NCI-H2107 treated with DMSO at 0.1 percent for 48 hours (cell line): ENCODE results near the gene DNAJC11.
"Not testable (repeated sequence)": the region's sequence is repeated elsewhere in the genome, so short reads cannot be mapped to it uniquely, and the experiment has no call there.

Experiments
- DNase-seq: peaks from one replicate; lab custom pipeline; 2025; ENCODE audit not compliant: unreplicated experiment; lab: John Stamatoyannopoulos, UW

The DNAJC11 gene

GRCh38 chr1:6601049-6601922, 100.3 kb downstream of the DNAJC11 start:
- DNase-seq = no peak

DNA sequence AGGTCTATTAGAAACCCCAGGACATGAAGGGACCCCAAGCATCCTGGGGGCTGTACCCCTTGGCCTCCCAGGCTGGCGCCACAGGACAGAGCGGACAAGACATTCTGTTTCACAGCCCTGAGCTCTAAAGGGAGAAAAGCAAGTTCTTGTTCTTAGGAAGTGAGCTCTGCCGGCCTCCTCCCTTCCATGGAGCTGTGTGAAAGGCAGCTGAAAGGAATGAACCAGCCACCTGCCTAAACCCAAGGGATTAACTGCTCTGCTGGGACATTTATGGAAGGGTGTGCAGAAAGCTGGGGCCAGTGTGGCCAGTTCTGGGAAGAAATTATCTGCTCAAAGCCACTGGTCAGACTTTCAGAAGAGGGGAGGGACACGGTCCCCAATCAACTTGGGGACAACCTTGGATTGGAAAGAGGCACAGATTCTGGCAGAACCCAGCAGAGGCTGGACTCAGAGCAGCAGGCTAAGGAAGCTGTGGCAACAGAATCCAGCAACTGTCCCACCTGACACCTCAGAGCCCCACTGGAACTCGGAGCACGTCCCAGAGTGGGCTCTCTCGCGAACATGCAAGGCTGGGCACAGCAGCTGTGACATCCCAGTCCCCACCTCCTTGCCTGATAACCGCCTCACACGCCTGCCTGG, 101.1 kb downstream of the DNAJC11 start:
- no peak for DNase-seq

- not testable (repeated sequence) for DNase-seq
Measured at GRCh38 chr1:6599991-6600390, 101.6 kb downstream of the DNAJC11 start.

GRCh38 chr1:6599141-6599975, 102.3 kb downstream of the DNAJC11 start:
- DNase-seq = no peak

DNA sequence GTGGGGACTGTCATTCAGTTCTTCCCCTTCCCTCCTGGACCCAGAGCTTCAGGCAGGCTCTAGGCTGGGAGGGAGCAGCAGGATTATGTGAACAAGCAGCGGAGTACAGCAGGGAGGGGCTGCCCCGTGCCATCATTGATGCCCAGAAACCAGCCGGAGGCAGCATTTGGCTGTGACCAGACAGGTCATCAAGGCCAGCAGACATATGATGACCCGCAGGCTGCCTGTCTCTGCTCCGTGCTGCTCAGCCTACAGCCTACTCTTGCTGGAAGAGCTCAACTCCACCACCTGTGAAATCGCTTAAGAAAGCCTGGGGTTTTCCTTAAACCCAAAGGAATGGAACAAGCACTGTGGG, 103.9 kb downstream of the DNAJC11 start:
- DNase-seq = no peak

GRCh38 chr1:6596886-6597776, 104.5 kb downstream of the DNAJC11 start:
- no peak for DNase-seq

GRCh38 chr1:6596351-6596750, 105.3 kb downstream of the DNAJC11 start:
- no peak for DNase-seq

- DNase-seq = no peak
Measured at GRCh38 chr1:6594977-6595740, 106.5 kb downstream of the DNAJC11 start.

DNA sequence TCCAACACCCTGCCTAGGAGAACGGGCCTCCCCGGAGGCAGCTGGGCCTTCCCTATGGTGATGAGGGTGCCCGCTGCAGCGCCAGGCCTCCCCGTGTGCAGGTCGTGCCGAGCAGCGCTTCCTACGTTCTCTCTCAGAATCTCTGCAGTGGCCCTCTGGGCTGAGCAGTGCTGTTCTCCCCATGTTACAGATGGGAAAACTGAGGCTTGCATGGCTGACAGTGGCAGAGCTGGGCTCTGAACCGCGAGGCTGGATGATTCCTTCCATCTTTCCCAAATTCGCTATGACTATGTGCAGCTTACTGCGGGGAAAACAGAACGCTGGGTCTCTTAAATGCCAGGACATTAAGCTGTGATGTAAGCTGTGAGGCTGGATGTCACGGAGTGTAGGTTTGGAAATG, 107.8 kb downstream of the DNAJC11 start:
- DNase-seq = no peak

GRCh38 chr1:6592865-6593593, 108.6 kb downstream of the DNAJC11 start:
- no peak for DNase-seq

- no peak for DNase-seq
Measured at GRCh38 chr1:6592441-6592840, 109.2 kb downstream of the DNAJC11 start.

DNA sequence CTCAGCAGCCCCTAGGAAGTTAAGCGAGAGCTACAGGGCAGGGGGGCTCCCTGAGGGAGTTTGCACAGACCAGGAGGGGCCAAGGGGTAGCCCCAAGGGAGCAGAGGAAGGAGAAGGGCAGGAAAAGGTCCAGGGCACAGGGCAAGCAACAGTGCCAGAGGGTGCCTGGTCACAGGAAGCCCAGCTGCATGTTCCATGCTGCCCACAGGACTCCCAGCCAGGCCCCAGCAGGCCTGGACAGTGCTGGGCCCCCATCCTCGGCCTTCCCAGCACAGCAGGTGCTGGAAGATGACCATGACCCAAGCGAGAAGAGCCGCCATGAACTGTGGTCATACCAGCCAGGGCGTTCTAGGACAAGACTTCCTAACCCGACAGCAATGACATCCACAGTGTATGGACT, 110.0 kb downstream of the DNAJC11 start:
- DNase-seq = no peak

DNA sequence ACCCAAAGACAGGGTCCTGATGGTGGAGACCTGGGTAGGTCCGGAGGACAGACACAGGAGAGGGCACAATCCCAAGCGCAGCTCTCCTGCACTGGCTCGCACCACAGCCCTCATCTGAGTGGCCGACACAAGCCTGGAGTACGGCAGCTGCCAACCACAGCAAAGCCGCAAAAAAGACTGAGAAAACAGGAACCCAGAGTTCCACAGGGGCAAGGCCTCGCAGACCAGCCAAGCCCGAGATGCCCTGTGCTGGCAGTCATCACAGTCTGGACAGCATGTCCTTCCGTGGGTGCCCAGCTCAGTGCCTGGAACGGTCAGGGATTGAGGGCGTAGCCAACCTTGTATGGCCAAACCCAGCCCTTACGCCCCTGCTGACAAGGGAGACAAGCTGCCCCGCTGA, 110.4 kb downstream of the DNAJC11 start:
- no peak for DNase-seq

GRCh38 chr1:6590046-6590445, 111.6 kb downstream of the DNAJC11 start:
- no peak for DNase-seq

- no peak for DNase-seq
Measured at GRCh38 chr1:6588893-6589520, 112.6 kb downstream of the DNAJC11 start.

DNA sequence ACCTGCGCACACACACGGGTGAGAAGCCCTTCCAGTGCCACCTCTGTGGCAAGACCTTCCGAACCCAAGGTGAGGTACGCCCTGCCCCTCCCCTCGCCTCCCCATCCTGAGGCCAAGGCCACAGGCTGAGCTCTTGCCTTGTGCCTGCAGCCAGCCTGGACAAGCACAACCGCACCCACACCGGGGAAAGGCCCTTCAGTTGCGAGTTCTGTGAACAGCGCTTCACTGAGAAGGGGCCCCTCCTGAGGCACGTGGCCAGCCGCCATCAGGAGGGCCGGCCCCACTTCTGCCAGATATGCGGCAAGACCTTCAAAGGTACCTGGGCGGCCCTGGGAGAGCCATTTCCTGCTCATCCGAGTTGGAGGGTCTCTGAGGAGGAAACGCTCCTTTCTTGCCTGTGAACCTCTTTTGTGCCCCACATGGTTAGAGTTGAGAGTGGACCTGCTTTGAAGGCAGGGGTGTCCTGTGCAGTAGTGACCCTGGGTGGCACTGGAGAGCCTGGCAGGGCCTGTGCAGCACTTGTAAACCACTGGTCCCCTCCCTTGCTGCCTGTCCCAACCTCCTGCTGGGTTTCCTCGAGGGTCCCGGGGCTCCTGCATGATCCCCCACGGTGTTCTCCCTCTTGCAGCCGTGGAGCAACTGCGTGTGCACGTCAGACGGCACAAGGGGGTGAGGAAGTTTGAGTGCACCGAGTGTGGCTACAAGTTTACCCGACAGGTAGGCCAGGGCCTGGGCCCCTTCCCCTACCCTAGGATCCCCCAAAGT, 113.3 kb downstream of the DNAJC11 start:
- no peak for DNase-seq

DNA sequence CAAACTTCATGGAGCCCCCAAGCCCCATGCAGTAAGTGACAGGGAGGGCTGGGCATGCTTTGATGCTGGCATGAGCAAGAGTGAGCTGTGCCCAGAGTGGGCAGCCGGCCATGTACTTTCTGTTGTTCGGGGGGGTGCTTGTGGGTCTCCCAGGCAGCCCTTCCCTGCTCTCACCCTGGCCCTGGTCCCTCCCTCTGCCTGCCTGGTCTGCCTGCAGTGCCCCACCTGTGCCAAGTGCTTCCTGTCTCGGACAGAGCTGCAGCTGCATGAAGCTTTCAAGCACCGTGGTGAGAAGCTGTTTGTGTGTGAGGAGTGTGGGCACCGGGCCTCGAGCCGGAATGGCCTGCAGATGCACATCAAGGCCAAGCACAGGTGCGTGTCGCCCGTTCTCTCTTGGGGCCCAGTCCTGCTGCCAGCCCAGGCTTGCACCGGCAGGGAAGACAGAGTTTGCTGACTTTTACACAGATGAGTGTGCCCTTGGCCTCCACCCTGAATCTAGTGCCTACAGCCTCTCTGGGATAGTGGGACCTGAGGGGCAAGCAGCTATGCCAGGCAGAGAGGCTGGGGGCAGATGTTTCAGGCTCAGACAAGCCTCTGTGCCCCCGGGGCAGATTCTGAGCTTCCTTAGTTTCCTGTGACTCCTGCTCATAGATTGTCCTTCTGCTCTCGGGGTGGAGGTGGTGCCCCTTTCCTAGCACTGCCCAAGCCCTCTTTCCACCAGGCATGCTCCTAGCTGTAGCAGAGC, 114.2 kb downstream of the DNAJC11 start:
- no peak for DNase-seq
